HEK293 (cell line): ENCODE data around the gene SYNJ2.

Experiments used
- BCL11B ChIP-seq: fragments of 450-650 bp; formaldehyde crosslinking; IDR thresholded peaks from 2 replicates; pipeline ENCODE4 v1.5.1; 2016; ENCODE audit warnings: low read depth, missing biosample characterization, missing genetic modification characterization
- CTCF ChIP-seq: fragments of 450-650 bp; formaldehyde crosslinking; IDR thresholded peaks from 2 replicates; pipeline ENCODE4 v1.5.1; 2016; ENCODE audit warnings: missing biosample characterization, missing genetic modification characterization
- GFI1B ChIP-seq: fragments of 450-650 bp; formaldehyde crosslinking; IDR thresholded peaks from 2 replicates; pipeline ENCODE4 v1.5.1; 2016; ENCODE audit warnings: missing biosample characterization, missing genetic modification characterization
- IKZF3 ChIP-seq: fragments of 450-650 bp; IDR thresholded peaks from 2 replicates; pipeline ENCODE4 v1.5.0; 2018; ENCODE audit warnings: missing biosample characterization, mild to moderate bottlenecking, missing genetic modification characterization, moderate library complexity
- KLF16 ChIP-seq: fragments of 450-650 bp; formaldehyde crosslinking; IDR thresholded peaks from 2 replicates; pipeline ENCODE4 v1.5.1; 2017; ENCODE audit warnings: missing biosample characterization, missing genetic modification characterization
- RBAK ChIP-seq: fragments of 450-650 bp; formaldehyde crosslinking; IDR thresholded peaks from 2 replicates; pipeline ENCODE4 v1.5.1; 2016; ENCODE audit warnings: missing biosample characterization, missing genetic modification characterization
- SETDB1 ChIP-seq: IDR thresholded peaks from one replicate; pipeline ENCODE4 v1.6.1; 2017; ENCODE audit warnings: mild to moderate bottlenecking, low read length, moderate library complexity, mixed read lengths; ENCODE audit not compliant: insufficient read length
- SP2 ChIP-seq: fragments of 450-650 bp; formaldehyde crosslinking; IDR thresholded peaks from 2 replicates; pipeline ENCODE4 v1.5.1; 2016; ENCODE audit warnings: missing biosample characterization, missing genetic modification characterization
- TSHZ1 ChIP-seq: fragments of 450-650 bp; formaldehyde crosslinking; IDR thresholded peaks from 2 replicates; pipeline ENCODE4 v1.5.1; 2016; ENCODE audit warnings: missing biosample characterization, missing genetic modification characterization, borderline replicate concordance
- YY1 ChIP-seq: fragments of 450-650 bp; formaldehyde crosslinking; IDR thresholded peaks from 2 replicates; pipeline ENCODE4 v1.5.1; 2018; ENCODE audit warnings: missing biosample characterization, missing genetic modification characterization
- ZBTB48 ChIP-seq: fragments of 450-650 bp; formaldehyde crosslinking; IDR thresholded peaks from 2 replicates; pipeline ENCODE4 v1.5.1; 2016; ENCODE audit warnings: missing biosample characterization, missing genetic modification characterization
- ZBTB49 ChIP-seq: fragments of 450-650 bp; formaldehyde crosslinking; IDR thresholded peaks from 2 replicates; pipeline ENCODE4 v1.5.1; 2016; ENCODE audit warnings: missing biosample characterization, missing genetic modification characterization, low read depth
- ZNF112 ChIP-seq: fragments of 450-650 bp; formaldehyde crosslinking; IDR thresholded peaks from 2 replicates; pipeline ENCODE4 v1.5.0; 2017; ENCODE audit warnings: missing biosample characterization, missing genetic modification characterization
- ZNF133 ChIP-seq: fragments of 450-650 bp; formaldehyde crosslinking; IDR thresholded peaks from 2 replicates; pipeline ENCODE4 v1.5.1; 2016; ENCODE audit warnings: missing biosample characterization, missing genetic modification characterization
- ZNF155 ChIP-seq: fragments of 450-650 bp; formaldehyde crosslinking; IDR thresholded peaks from 2 replicates; pipeline ENCODE4 v1.5.1; 2016; ENCODE audit warnings: missing biosample characterization, missing genetic modification characterization
- ZNF2 ChIP-seq: fragments of 450-650 bp; formaldehyde crosslinking; IDR thresholded peaks from 2 replicates; pipeline ENCODE4 v1.5.1; 2016; ENCODE audit warnings: missing biosample characterization, missing genetic modification characterization
- ZNF24 ChIP-seq: fragments of 450-650 bp; formaldehyde crosslinking; IDR thresholded peaks from 2 replicates; pipeline ENCODE4 v1.5.1; 2016; ENCODE audit warnings: missing biosample characterization, missing genetic modification characterization
- ZNF366 ChIP-seq: fragments of 450-650 bp; formaldehyde crosslinking; conservative IDR thresholded peaks from 2 replicates; pipeline ENCODE4 v1.5.1; 2016; ENCODE audit warnings: missing biosample characterization, missing genetic modification characterization
- ZNF394 ChIP-seq: fragments of 450-650 bp; formaldehyde crosslinking; IDR thresholded peaks from 2 replicates; pipeline ENCODE4 v1.5.1; 2016; ENCODE audit warnings: missing biosample characterization, missing genetic modification characterization, mild to moderate bottlenecking, moderate library complexity, borderline replicate concordance
- ZNF416 ChIP-seq: fragments of 450-650 bp; formaldehyde crosslinking; IDR thresholded peaks from 2 replicates; pipeline ENCODE4 v1.5.1; 2016; ENCODE audit warnings: missing biosample characterization, missing genetic modification characterization
- ZNF426 ChIP-seq: fragments of 450-650 bp; formaldehyde crosslinking; IDR thresholded peaks from 2 replicates; pipeline ENCODE4 v1.5.1; 2017; ENCODE audit warnings: missing biosample characterization, missing genetic modification characterization, mild to moderate bottlenecking, inconsistent platforms, moderate library complexity
- ZNF521 ChIP-seq: fragments of 450-650 bp; formaldehyde crosslinking; IDR thresholded peaks from 2 replicates; pipeline ENCODE4 v1.5.1; 2017; ENCODE audit warnings: missing biosample characterization, mild to moderate bottlenecking, missing genetic modification characterization
- ZNF529 ChIP-seq: fragments of 450-650 bp; formaldehyde crosslinking; IDR thresholded peaks from 2 replicates; pipeline ENCODE4 v1.5.1; 2017; ENCODE audit warnings: missing genetic modification characterization, missing biosample characterization; ENCODE audit not compliant: insufficient replicate concordance
- ZNF530 ChIP-seq: fragments of 450-650 bp; formaldehyde crosslinking; IDR thresholded peaks from 2 replicates; pipeline ENCODE4 v1.5.1; 2016; ENCODE audit warnings: low read depth, missing biosample characterization, missing genetic modification characterization
- ZNF549 ChIP-seq: fragments of 450-650 bp; IDR thresholded peaks from 2 replicates; pipeline ENCODE4 v1.5.1; 2018; ENCODE audit warnings: missing biosample characterization, missing genetic modification characterization, mild to moderate bottlenecking, inconsistent platforms, moderate library complexity
- ZNF555 ChIP-seq: fragments of 450-650 bp; formaldehyde crosslinking; conservative IDR thresholded peaks from 2 replicates; pipeline ENCODE4 v1.5.1; 2017; ENCODE audit warnings: missing biosample characterization, mild to moderate bottlenecking, missing genetic modification characterization, inconsistent platforms
- ZNF626 ChIP-seq: fragments of 450-650 bp; sonication (Bioruptor Pico); formaldehyde crosslinking; IDR thresholded peaks from 2 replicates; pipeline ENCODE4 v1.5.1; 2018; ENCODE audit warnings: missing biosample characterization, missing genetic modification characterization, inconsistent platforms
- ZNF639 ChIP-seq: fragments of 450-650 bp; formaldehyde crosslinking; IDR thresholded peaks from 2 replicates; pipeline ENCODE4 v1.5.1; 2016; ENCODE audit warnings: missing biosample characterization, missing genetic modification characterization
- ZNF776 ChIP-seq: fragments of 450-650 bp; formaldehyde crosslinking; IDR thresholded peaks from 2 replicates; pipeline ENCODE4 v1.5.0; 2017; ENCODE audit warnings: missing biosample characterization, missing genetic modification characterization, borderline replicate concordance
- ZNF777 ChIP-seq: fragments of 450-650 bp; formaldehyde crosslinking; IDR thresholded peaks from 2 replicates; pipeline ENCODE4 v1.5.1; 2017; ENCODE audit warnings: missing biosample characterization, missing genetic modification characterization, borderline replicate concordance

Gene SYNJ2

DNA sequence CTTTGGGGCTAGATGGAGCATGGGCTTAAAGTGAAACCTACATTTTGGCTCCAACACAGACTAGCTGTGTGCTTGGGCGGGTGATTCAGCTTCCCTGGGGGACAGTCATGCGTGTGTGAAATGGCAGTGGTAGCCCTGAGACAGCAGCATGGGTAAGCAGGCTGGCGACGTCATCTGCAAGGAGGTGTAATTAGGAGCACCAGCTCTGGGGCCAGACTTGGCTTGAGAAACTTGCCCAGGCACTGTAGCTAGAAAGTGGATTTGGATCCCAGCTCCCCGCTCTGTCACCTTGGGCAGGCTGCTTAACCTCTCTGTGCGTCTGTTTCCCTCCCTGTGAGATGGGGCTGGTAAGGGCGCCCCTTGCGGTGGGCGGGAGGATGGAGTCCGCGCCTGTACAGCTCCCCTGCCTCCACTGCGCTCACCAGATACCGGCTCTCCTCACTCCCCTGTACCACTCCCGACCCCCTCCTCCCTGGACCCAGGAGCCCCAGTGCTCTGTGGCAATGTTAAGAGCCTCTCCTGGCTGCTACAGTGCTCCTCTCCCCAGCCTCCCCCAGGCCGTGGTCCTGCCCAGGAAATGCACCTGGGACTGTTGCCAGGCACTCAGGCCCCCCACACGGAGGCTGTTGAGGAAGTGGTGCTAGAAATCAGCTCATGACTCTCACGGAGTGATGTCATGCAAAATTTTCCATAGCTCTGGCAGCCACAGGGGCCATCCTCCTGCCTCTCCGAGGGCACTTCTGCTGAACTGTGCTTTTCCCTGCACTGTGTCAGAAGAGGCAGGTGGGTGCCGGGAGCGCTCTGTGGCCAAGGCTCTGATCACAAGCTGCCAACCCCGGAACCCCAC, 44.6 kb downstream of the SYNJ2 start (continued):
- TF ChIP-seq RBAK (no peak), ZNF549 (tag by site-specific recombination) (no peak), ZNF777 (tag by site-specific recombination) (no peak), ZNF394 (tag by site-specific recombination) (peak; percentile 68), ZNF426 (tag by site-specific recombination) (no peak), GFI1B (no peak), ZNF366 (tag by site-specific recombination) (peak; percentile 62), CTCF (tag by site-specific recombination) (peak; percentile 92), ZNF133 (no peak), IKZF3 (tag by site-specific recombination) (peak; percentile 89), YY1 (tag by site-specific recombination) (no peak), SP2 (tag by site-specific recombination) (peak; percentile 18; the same call in 1 of the 2 replicates), ZNF555 (tag by site-specific recombination) (no peak), ZNF112 (tag by site-specific recombination) (no peak), ZNF530 (no peak), ZNF776 (tag by site-specific recombination) (no peak), ZNF155 (no peak), ZNF521 (no peak), ZNF416 (tag by site-specific recombination) (no peak; the same call in 1 of the 2 replicates), KLF16 (tag by site-specific recombination) (peak; percentile 46; the same call in 1 of the 2 replicates), TSHZ1 (tag by site-specific recombination) (no peak), ZNF626 (tag by site-specific recombination) (no peak), ZNF24 (tag by site-specific recombination) (peak; percentile 73), ZNF639 (tag by site-specific recombination) (0 out of 2 replicates have a peak, but pooled peaks have one; percentile 61), ZBTB49 (no peak), BCL11B (no peak), ZNF529 (tag by site-specific recombination) (no peak), ZBTB48 (peak; percentile 81; the same call in 1 of the 2 replicates), ZNF2 (peak; percentile 84), SETDB1 (no peak)
